GM23338 (cell line): ENCODE measurements around the gene NKAIN2. TPM values are rescaled to one million over a fixed set of nuclear protein-coding genes. Genes with fewer than 3 reads are reported as not detected.

ENCODE experiments used
- ATAC-seq: fragments of 200-7000 bp; cut with Tn5 transposase; 3 replicates; pipeline ENCODE4 v1.9.1; 2020
- DNase-seq: peaks from one replicate; pipeline ENCODE4 v3.0.0-alpha.2; 2015; ENCODE audit warnings: low spot score
- H2AFZ ChIP-seq: fragments of 200-600 bp; sonication (generic); 2 replicates; pipeline ENCODE4 v1.8.0; 2016; ENCODE audit warnings: antibody characterized with exemption, mild to moderate bottlenecking, moderate library complexity
- H3F3A ChIP-seq: fragments of 200-600 bp; sonication (generic); replicated peaks from 2 replicates; pipeline ENCODE4 v1.8.0; 2017; ENCODE audit warnings: antibody characterized with exemption, mixed run types, low read depth
- H3K27ac ChIP-seq: fragments of 200-600 bp; sonication (generic); 2 replicates; pipeline ENCODE4 v1.6.1; 2016; ENCODE audit warnings: low read depth
- H3K27me3 ChIP-seq: fragments of 200-600 bp; sonication (generic); 2 replicates; pipeline ENCODE4 v1.8.0; 2016; ENCODE audit warnings: mild to moderate bottlenecking, mixed run types, moderate library complexity; ENCODE audit not compliant: insufficient read depth
- H3K36me3 ChIP-seq: fragments of 200-600 bp; sonication (generic); 2 replicates; pipeline ENCODE4 v1.8.0; 2016; ENCODE audit warnings: mild to moderate bottlenecking; ENCODE audit not compliant: insufficient read depth
- H3K4me1 ChIP-seq: fragments of 200-600 bp; sonication (generic); 2 replicates; pipeline ENCODE4 v1.8.0; 2016; ENCODE audit warnings: mild to moderate bottlenecking, moderate library complexity; ENCODE audit not compliant: insufficient read depth
- H3K4me2 ChIP-seq: fragments of 200-600 bp; sonication (generic); 2 replicates; pipeline ENCODE4 v1.7.1; 2017; ENCODE audit warnings: mixed run types
- H3K4me3 ChIP-seq: fragments of 200-600 bp; sonication (generic); 2 replicates; pipeline ENCODE4 v1.6.1; 2016; ENCODE audit warnings: mixed run types
- H3K79me2 ChIP-seq: fragments of 200-600 bp; sonication (generic); replicated peaks from 2 replicates; pipeline ENCODE4 v1.8.0; 2017; ENCODE audit warnings: mild to moderate bottlenecking; ENCODE audit not compliant: insufficient read depth
- H3K9me2 ChIP-seq: fragments of 200-600 bp; sonication (generic); 2 replicates; pipeline ENCODE4 v1.8.0; 2017; ENCODE audit not compliant: insufficient read depth
- H4K20me1 ChIP-seq: fragments of 200-600 bp; sonication (generic); replicated peaks from 2 replicates; pipeline ENCODE4 v1.8.0; 2017; ENCODE audit warnings: mild to moderate bottlenecking; ENCODE audit not compliant: insufficient read depth
- H3K27ac Mint-ChIP-seq: 2 replicates; pipeline ENCODE4 v1.8.0; 2020; ENCODE audit warnings: inconsistent platforms, mild to moderate bottlenecking, moderate library complexity, mixed read lengths
- H3K27me3 Mint-ChIP-seq: 3 replicates; pipeline ENCODE4 v1.8.0; 2022; ENCODE audit warnings: low read depth, mild to moderate bottlenecking, moderate library complexity, mixed read lengths, inconsistent platforms; ENCODE audit not compliant: insufficient read depth, poor library complexity
- H3K36me3 Mint-ChIP-seq: 3 replicates; pipeline ENCODE4 v1.8.0; 2021; ENCODE audit warnings: low read depth, mild to moderate bottlenecking, inconsistent platforms, moderate library complexity, mixed read lengths
- H3K4me1 Mint-ChIP-seq: 3 replicates; pipeline ENCODE4 v1.8.0; 2020; ENCODE audit warnings: mild to moderate bottlenecking, inconsistent platforms, mixed read lengths
- H3K4me3 Mint-ChIP-seq: 3 replicates; pipeline ENCODE4 v1.8.0; 2021; ENCODE audit warnings: moderate library complexity, mild to moderate bottlenecking, inconsistent platforms, mixed read lengths
- H3K9me3 Mint-ChIP-seq: 3 replicates; pipeline ENCODE4 v1.8.0; 2020; ENCODE audit warnings: moderate library complexity, mild to moderate bottlenecking, inconsistent platforms, mixed read lengths
- CREB1 ChIP-seq: fragments of 250-450 bp; sonication (Bioruptor Pico); IDR thresholded peaks from 2 replicates; pipeline ENCODE4 v1.5.0; 2020; ENCODE audit warnings: low read depth, mild to moderate bottlenecking, moderate library complexity
- EZH2 ChIP-seq: fragments of 200-600 bp; sonication (generic); IDR thresholded peaks from one replicate; pipeline ENCODE4 v1.8.0; 2017; ENCODE audit warnings: antibody characterized with exemption, mild to moderate bottlenecking, low read depth; ENCODE audit not compliant: unreplicated experiment
- EZH2phosphoT487 ChIP-seq: fragments of 200-600 bp; sonication (generic); IDR thresholded peaks from one replicate; pipeline ENCODE4 v1.8.1; 2018; ENCODE audit warnings: antibody characterized with exemption; ENCODE audit not compliant: unreplicated experiment
- JUNB ChIP-seq: IDR thresholded peaks from one replicate; pipeline ENCODE4 v1.6.1; 2016; ENCODE audit warnings: antibody characterized with exemption; ENCODE audit not compliant: unreplicated experiment
- POLR2AphosphoS5 ChIP-seq: IDR thresholded peaks from 2 replicates; pipeline ENCODE4 v1.6.1; 2016; ENCODE audit warnings: antibody characterized with exemption, low read depth
- STAT1 ChIP-seq: IDR thresholded peaks from one replicate; pipeline ENCODE4 v1.6.1; 2016; ENCODE audit warnings: antibody characterized with exemption; ENCODE audit not compliant: unreplicated experiment
- ZNF114 ChIP-seq: fragments of 250-450 bp; sonication (Bioruptor Pico); IDR thresholded peaks from 2 replicates; pipeline ENCODE4 v1.5.0; 2020; ENCODE audit warnings: mild to moderate bottlenecking, moderate library complexity
- ZNF331 ChIP-seq: fragments of 250-450 bp; sonication (Bioruptor Pico); IDR thresholded peaks from 2 replicates; pipeline ENCODE4 v1.5.0; 2020; ENCODE audit warnings: low read depth, mild to moderate bottlenecking, moderate library complexity
- polyA plus RNA-seq: library from polyadenylated mRNA; unstranded; fragments of >200 nt; fragmentation: Nextera tagmentation; extraction: Ambion mirVana; gene quantifications from 2 replicates; pipeline ENCODE4 v1.2.1, GENCODE V29; 2016
- total RNA-seq: library from RNA; depleted of rRNA; stranded (reverse); fragments of >200 nt; shearing (Covaris generic); gene quantifications from 2 replicates; pipeline ENCODE4 v1.2.3, GENCODE V29; 2014
- TF ChIP-seq, protein P1 (sequence below): IDR thresholded peaks from one replicate; pipeline ENCODE4 v1.6.1; 2018; ENCODE audit warnings: antibody characterized with exemption; ENCODE audit not compliant: unreplicated experiment

NKAIN2 gene
- total and polyA plus RNA-seq, 2 experiments from 2014 or later, result 0.39 to 1.1 TPM

DNA sequence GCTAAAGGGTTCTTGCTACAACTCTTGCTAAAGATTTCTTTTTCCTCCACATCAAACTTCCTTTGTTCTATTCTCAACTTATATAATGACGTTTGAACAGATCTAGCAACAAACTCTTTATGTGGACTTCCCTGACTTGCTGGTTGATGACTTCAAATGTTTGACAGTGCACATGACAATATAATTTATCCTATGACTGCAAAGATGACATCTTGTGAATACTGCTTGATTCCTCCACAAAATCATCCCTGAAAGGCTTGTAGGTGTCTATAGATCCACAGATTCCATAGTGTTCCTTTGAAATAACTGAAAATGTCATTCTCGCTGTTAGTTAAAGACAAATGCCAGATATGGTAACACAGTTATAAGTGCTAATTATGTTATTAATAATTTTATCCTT lies 478.9 kb downstream of the NKAIN2 start:
- no peaks in the 10 kb centered on the region for H3K36me3 Mint-ChIP-seq
- Histone ChIP-seq H2AFZ (no peak overlapping the region), H3K4me2 (no peak overlapping the region), H3K4me3 (no peak overlapping the region), H3K27me3 (no peaks in the 10 kb centered on the region), H3K9me2 (no peaks in the 10 kb centered on the region), H3K4me1 (no peaks in the 10 kb centered on the region), H3K36me3 (no peaks in the 10 kb centered on the region), H4K20me1 (no peaks in the 10 kb centered on the region), H3K79me2 (no peaks in the 10 kb centered on the region), H3K27ac (no peak overlapping the region), H3F3A (no peaks in the 10 kb centered on the region)
- TF ChIP-seq POLR2AphosphoS5 (no peak), EZH2 (no peak), CREB1 (CRISPR knock-in tag) (no peak), STAT1 (no peak)
- TF ChIP-seq, protein P1, sequence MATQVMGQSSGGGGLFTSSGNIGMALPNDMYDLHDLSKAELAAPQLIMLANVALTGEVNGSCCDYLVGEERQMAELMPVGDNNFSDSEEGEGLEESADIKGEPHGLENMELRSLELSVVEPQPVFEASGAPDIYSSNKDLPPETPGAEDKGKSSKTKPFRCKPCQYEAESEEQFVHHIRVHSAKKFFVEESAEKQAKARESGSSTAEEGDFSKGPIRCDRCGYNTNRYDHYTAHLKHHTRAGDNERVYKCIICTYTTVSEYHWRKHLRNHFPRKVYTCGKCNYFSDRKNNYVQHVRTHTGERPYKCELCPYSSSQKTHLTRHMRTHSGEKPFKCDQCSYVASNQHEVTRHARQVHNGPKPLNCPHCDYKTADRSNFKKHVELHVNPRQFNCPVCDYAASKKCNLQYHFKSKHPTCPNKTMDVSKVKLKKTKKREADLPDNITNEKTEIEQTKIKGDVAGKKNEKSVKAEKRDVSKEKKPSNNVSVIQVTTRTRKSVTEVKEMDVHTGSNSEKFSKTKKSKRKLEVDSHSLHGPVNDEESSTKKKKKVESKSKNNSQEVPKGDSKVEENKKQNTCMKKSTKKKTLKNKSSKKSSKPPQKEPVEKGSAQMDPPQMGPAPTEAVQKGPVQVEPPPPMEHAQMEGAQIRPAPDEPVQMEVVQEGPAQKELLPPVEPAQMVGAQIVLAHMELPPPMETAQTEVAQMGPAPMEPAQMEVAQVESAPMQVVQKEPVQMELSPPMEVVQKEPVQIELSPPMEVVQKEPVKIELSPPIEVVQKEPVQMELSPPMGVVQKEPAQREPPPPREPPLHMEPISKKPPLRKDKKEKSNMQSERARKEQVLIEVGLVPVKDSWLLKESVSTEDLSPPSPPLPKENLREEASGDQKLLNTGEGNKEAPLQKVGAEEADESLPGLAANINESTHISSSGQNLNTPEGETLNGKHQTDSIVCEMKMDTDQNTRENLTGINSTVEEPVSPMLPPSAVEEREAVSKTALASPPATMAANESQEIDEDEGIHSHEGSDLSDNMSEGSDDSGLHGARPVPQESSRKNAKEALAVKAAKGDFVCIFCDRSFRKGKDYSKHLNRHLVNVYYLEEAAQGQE, result no peak
- no peak for ATAC-seq
- H3K9me3 Mint-ChIP-seq, result no peaks in the 10 kb centered on the region
- no peak for DNase-seq
- no peak overlapping the region for H3K4me3 Mint-ChIP-seq
- no peak overlapping the region for H3K27ac Mint-ChIP-seq
- H3K4me1 Mint-ChIP-seq, result no peaks in the 10 kb centered on the region
- no peaks in the 10 kb centered on the region for H3K27me3 Mint-ChIP-seq

DNA sequence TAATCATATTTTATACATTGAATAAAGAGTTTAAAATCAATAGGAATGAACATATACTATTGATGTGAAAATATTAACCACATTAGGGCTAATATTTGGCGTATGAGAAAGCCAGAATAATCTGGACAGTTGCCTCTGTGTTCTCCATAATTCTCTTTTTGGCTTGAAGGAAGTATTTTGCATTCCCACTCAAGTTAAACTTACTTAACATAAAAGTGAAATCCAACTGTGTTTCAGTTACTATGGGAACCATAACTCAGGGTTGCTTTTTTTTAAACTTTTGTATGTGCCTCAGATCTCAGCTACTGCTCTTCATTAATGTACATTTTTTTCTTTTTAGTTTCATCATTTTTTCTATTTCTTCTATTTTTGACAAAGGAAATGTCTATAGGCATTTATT lies 479.8 kb downstream of the NKAIN2 start:
- DNase-seq (no peak), ATAC-seq (no peak)
- Mint-ChIP-seq H3K4me3 (no peak overlapping the region), H3K4me1 (peaks cover 3% of the 10 kb centered on the region; the same call in 1 of the 3 replicates), H3K9me3 (no peaks in the 10 kb centered on the region), H3K27me3 (no peaks in the 10 kb centered on the region), H3K36me3 (no peaks in the 10 kb centered on the region), H3K27ac (no peak overlapping the region)
- no peak overlapping the region for H2AFZ ChIP-seq
- no peaks in the 10 kb centered on the region for H3K9me2 ChIP-seq
- no peaks in the 10 kb centered on the region for H3K4me1 ChIP-seq
- H3K4me3 ChIP-seq, result no peak overlapping the region
- no peak overlapping the region for H3K27ac ChIP-seq
- no peak overlapping the region for H3K4me2 ChIP-seq
- no peaks in the 10 kb centered on the region for H3K36me3 ChIP-seq
- H3F3A ChIP-seq, result no peaks in the 10 kb centered on the region
- H3K79me2 ChIP-seq, result no peaks in the 10 kb centered on the region
- no peaks in the 10 kb centered on the region for H3K27me3 ChIP-seq
- H4K20me1 ChIP-seq, result no peaks in the 10 kb centered on the region
- no peak for TF ChIP-seq ZNF114 (CRISPR knock-in tag)
- TF ChIP-seq CREB1 (CRISPR knock-in tag), result no peak
- no peak for TF ChIP-seq JUNB
- no peak for TF ChIP-seq EZH2phosphoT487
- TF ChIP-seq ZNF331, result no peak
- TF ChIP-seq, protein P1, result no peak
